Measurements from ENCODE around the gene KRTAP10-6.
A peak's percentile ranks its signal among the peaks of the same experiment; 100 is the strongest.
"Not testable (repeated sequence)": the region's sequence is repeated elsewhere in the genome, so short reads cannot be mapped to it uniquely, and the experiment has no call there.

The KRTAP10-6 gene

GRCh38 chr21:44558329-44558675 lies 34.0 kb downstream of the KRTAP10-6 start:
- H3K4me1 ChIP-seq (ENCODE audit: insufficient read depth, low read length); H3K27ac ChIP-seq (ENCODE audit: low read depth, low read length); H3K9me3 ChIP-seq (ENCODE audit: low read length); H3K36me3 ChIP-seq (ENCODE audit: insufficient read depth, low read length); H3K4me3 ChIP-seq (ENCODE audit: low read depth in 1 of 2, low read length in 2 of 2); H3K9ac ChIP-seq (ENCODE audit: low read length); H3K27me3 ChIP-seq (ENCODE audit: control insufficient read depth in 1 of 2, insufficient read depth in 2 of 2, low read length in 2 of 2): not testable (repeated sequence)

DNA sequence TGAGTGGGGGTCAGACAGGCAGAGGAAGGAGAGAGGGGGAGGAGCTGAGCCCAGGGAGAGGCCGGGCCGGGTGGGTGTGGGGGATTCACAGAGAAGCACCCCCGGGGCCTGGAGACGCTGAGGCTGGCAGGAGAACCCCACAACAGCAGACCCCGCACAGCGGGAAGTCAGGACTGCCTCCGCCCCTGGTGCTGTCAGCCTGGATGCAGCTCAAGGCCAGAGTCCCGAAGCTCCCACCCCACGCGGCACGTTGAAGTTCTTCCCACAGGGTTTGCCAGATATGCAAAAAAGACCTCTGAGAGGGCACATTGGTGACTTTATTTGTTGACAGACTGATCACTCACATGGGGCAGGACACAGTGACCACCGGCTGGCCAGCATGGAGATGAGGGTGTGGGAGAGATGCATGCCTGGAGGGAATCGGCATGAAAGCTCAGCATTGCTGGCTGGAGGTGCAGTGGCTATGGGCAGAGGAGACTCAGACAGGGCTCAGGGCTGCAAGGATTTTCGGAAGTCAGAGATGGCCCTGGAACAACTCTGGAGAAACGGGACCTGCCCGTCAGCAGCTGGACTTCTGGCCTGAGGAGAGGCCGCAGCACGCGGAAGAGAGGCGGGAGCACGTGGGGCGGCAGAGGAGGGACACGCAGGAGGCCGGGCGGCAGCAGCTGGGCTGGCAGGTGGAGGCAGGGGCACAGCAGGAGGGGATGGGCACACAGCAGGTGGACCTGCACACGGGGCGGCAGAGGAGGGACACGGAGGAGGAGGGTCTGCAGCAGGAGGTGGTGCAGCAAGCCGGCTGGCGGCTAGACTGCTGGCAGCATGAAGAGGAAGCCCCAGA lies 34.6 kb downstream of the KRTAP10-6 start:
- Histone ChIP-seq H3K4me1 (ENCODE audit: insufficient read depth, low read length) (no peaks in the 10 kb centered on the region), H3K27ac (ENCODE audit: low read depth, low read length) (no peak overlapping the region), H3K36me3 (ENCODE audit: insufficient read depth, low read length) (no peaks in the 10 kb centered on the region), H3K4me3 (ENCODE audit: low read depth in 1 of 2, low read length in 2 of 2) (no peak overlapping the region), H3K9me3 (ENCODE audit: low read length) (no peaks in the 10 kb centered on the region), H3K9ac (ENCODE audit: low read length) (no peak overlapping the region), H3K27me3 (ENCODE audit: control insufficient read depth in 1 of 2, insufficient read depth in 2 of 2, low read length in 2 of 2) (peaks cover 0 to 5% of the 10 kb centered on the region in 2 donors)

GRCh38 chr21:44556879-44557278 lies 35.4 kb downstream of the KRTAP10-6 start:
- H3K27me3 ChIP-seq (ENCODE audit: control insufficient read depth in 1 of 2, insufficient read depth in 2 of 2, low read length in 2 of 2): peaks cover 0 to 5% of the 10 kb centered on the region in 2 donors
- no peaks in the 10 kb centered on the region for H3K36me3 ChIP-seq (ENCODE audit: insufficient read depth, low read length)
- H3K4me3 ChIP-seq (ENCODE audit: low read depth in 1 of 2, low read length in 2 of 2): no peak overlapping the region
- H3K9me3 ChIP-seq (ENCODE audit: low read length): no peaks in the 10 kb centered on the region
- no peaks in the 10 kb centered on the region for H3K4me1 ChIP-seq (ENCODE audit: insufficient read depth, low read length)
- H3K27ac ChIP-seq (ENCODE audit: low read depth, low read length): no peak overlapping the region
- no peak overlapping the region for H3K9ac ChIP-seq (ENCODE audit: low read length)

GRCh38 chr21:44555200-44555875 lies 37.0 kb downstream of the KRTAP10-6 start:
- peaks cover 0 to 5% of the 10 kb centered on the region in 2 donors for H3K27me3 ChIP-seq (ENCODE audit: control insufficient read depth in 1 of 2, insufficient read depth in 2 of 2, low read length in 2 of 2)
- no peaks in the 10 kb centered on the region for H3K9me3 ChIP-seq (ENCODE audit: low read length)
- no peak overlapping the region for H3K4me3 ChIP-seq (ENCODE audit: low read depth in 1 of 2, low read length in 2 of 2)

GRCh38 chr21:44552681-44553080 lies 39.6 kb downstream of the KRTAP10-6 start:
- H3K4me1 ChIP-seq (ENCODE audit: insufficient read depth, low read length): no peaks in the 10 kb centered on the region
- no peaks in the 10 kb centered on the region for H3K36me3 ChIP-seq (ENCODE audit: insufficient read depth, low read length)
- peaks cover 0 to 5% of the 10 kb centered on the region in 2 donors for H3K27me3 ChIP-seq (ENCODE audit: control insufficient read depth in 1 of 2, insufficient read depth in 2 of 2, low read length in 2 of 2)
- H3K9me3 ChIP-seq (ENCODE audit: low read length): no peaks in the 10 kb centered on the region
- H3K9ac ChIP-seq (ENCODE audit: low read length): no peak overlapping the region
- no peak overlapping the region for H3K27ac ChIP-seq (ENCODE audit: low read depth, low read length)
- no peak overlapping the region for H3K4me3 ChIP-seq (ENCODE audit: low read depth in 1 of 2, low read length in 2 of 2)

More at GRCh38 chr21:44555200-44555875, 37.0 kb downstream of the KRTAP10-6 start:
- Histone ChIP-seq H3K4me1 (ENCODE audit: insufficient read depth, low read length) (no peaks in the 10 kb centered on the region), H3K27ac (ENCODE audit: low read depth, low read length) (no peak overlapping the region), H3K36me3 (ENCODE audit: insufficient read depth, low read length) (no peaks in the 10 kb centered on the region), H3K9ac (ENCODE audit: low read length) (no peak overlapping the region)

DNA sequence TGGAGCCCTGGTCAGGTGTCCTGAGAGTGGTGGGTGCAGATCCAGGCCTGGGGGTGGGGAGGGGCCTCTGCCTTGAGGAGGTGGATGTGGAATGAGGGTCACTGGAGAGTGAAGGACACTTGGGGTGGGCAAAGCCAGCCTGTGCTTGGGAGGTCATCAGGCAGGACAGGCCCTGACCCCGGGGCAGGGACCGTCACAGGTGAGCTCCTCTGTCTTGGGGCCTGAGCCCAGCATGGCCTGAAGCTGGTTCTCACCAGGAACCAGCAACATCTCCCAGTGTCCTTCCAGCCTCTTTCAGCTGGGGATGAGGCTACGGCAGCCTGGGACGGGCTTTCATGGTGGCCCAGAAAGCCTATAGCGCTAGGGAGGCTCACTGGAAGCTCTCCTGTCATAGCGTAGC lies 40.2 kb downstream of the KRTAP10-6 start:
- Histone ChIP-seq H3K4me3 (ENCODE audit: low read depth in 1 of 2, low read length in 2 of 2) (no peak overlapping the region), H3K27ac (ENCODE audit: low read depth, low read length) (no peak overlapping the region), H3K9ac (ENCODE audit: low read length) (no peak overlapping the region), H3K36me3 (ENCODE audit: insufficient read depth, low read length) (no peaks in the 10 kb centered on the region), H3K27me3 (ENCODE audit: control insufficient read depth in 1 of 2, insufficient read depth in 2 of 2, low read length in 2 of 2) (peaks cover 0 to 3% of the 10 kb centered on the region in 2 donors), H3K4me1 (ENCODE audit: insufficient read depth, low read length) (no peaks in the 10 kb centered on the region), H3K9me3 (ENCODE audit: low read length) (no peaks in the 10 kb centered on the region)

DNA sequence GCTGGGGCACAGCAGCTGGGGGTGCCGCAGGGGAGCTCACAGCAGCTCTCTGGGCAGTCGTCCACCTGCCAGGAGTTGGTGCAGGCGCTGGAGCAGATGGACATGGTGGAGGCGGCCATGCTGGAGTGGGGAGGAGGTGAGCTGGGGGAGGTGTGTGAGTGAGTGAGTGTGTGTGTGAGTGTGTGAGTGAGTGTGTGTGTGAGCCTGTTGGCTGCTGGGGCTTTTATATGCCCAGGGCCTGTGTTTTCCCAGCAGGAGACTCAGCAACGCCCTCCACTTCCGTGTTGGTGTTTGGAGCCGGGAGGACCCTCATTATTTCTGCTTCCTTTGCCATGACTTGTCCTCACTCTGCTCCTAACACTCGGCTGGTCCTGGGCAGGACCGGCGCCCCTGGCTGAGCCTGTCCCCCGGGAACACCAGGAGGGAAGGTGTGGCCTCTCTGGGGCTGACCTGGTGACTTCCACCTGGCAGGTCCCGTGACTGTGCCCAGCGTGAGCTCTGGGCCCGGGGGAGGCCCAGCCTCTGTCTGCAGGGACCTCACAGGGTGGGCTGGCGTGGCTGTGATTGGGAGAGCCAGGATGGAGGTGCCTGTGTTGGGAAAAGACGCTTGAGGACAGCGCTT lies 40.9 kb downstream of the KRTAP10-6 start, which contains the start of gene KRTAP10-2:
Gene KRTAP10-2 (minus strand): TSS at position 166 of the 622 bp plus-strand sequence. CDS start 47 bp downstream, at position 119.
- Histone ChIP-seq H3K4me1 (ENCODE audit: insufficient read depth, low read length) (no peaks in the 10 kb centered on the region), H3K4me3 (ENCODE audit: low read depth in 1 of 2, low read length in 2 of 2) (no peak within 1 kb of the TSS), H3K9ac (ENCODE audit: low read length) (no peak within 1 kb of the TSS), H3K27me3 (ENCODE audit: control insufficient read depth in 1 of 2, insufficient read depth in 2 of 2, low read length in 2 of 2) (no peaks in the 10 kb centered on the region), H3K36me3 (ENCODE audit: insufficient read depth, low read length) (no peaks in the 10 kb centered on the region), H3K27ac (ENCODE audit: low read depth, low read length) (no peak within 1 kb of the TSS), H3K9me3 (ENCODE audit: low read length) (no peaks in the 10 kb centered on the region)

- Histone ChIP-seq H3K27ac (ENCODE audit: low read depth, low read length) (no peak overlapping the region), H3K36me3 (ENCODE audit: insufficient read depth, low read length) (no peaks in the 10 kb centered on the region), H3K27me3 (ENCODE audit: control insufficient read depth in 1 of 2, insufficient read depth in 2 of 2, low read length in 2 of 2) (no peaks in the 10 kb centered on the region), H3K4me3 (ENCODE audit: low read depth in 1 of 2, low read length in 2 of 2) (no peak overlapping the region), H3K4me1 (ENCODE audit: insufficient read depth, low read length) (no peaks in the 10 kb centered on the region), H3K9ac (ENCODE audit: low read length) (no peak overlapping the region), H3K9me3 (ENCODE audit: low read length) (no peaks in the 10 kb centered on the region)
Observed at GRCh38 chr21:44550807-44551206, 41.5 kb downstream of the KRTAP10-6 start.

- not testable (repeated sequence) for H3K9me3 ChIP-seq (ENCODE audit: low read length); H3K36me3 ChIP-seq (ENCODE audit: insufficient read depth, low read length); H3K27me3 ChIP-seq (ENCODE audit: control insufficient read depth in 1 of 2, insufficient read depth in 2 of 2, low read length in 2 of 2); H3K4me3 ChIP-seq (ENCODE audit: low read depth in 1 of 2, low read length in 2 of 2); H3K4me1 ChIP-seq (ENCODE audit: insufficient read depth, low read length); H3K9ac ChIP-seq (ENCODE audit: low read length); H3K27ac ChIP-seq (ENCODE audit: low read depth, low read length)
Observed at GRCh38 chr21:44550285-44550684, 42.0 kb downstream of the KRTAP10-6 start.

DNA sequence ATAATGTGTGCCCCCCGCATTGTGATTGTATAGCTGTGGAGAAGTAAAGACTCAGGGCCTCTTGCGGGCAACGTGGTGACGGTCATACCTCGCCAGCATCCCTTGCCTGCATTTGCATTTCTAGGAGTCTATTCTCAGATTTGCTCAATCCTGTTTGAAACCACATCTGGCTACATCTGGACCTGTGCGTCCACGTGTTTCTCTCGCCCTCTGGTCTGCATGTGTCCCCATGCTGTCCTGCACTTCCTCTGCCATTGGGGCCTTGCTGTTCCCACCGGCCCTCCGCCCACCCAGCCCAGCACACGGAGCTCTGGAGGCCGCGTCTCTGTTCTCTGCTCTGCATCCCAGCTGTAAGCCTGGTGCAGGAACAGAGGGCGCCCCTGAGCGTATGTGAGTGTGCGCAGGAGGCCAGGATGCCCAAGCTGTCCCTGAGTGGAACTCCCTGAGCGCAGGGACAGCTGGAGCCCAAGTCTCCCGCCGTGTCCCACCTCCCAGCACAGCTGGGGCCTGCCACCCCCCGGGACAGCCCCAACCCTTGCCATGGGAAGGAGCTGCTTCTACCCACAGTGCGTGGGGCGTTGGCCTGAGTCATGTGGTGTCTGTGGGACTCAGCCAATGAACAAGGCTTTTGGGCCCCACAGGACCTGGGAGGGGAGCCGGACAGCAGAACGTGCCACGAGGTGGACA lies 42.6 kb downstream of the KRTAP10-6 start:
- no peaks in the 10 kb centered on the region for H3K9me3 ChIP-seq (ENCODE audit: low read length)
- H3K4me3 ChIP-seq (ENCODE audit: low read depth in 1 of 2, low read length in 2 of 2): no peak overlapping the region
- no peaks in the 10 kb centered on the region for H3K4me1 ChIP-seq (ENCODE audit: insufficient read depth, low read length)
- H3K36me3 ChIP-seq (ENCODE audit: insufficient read depth, low read length): no peaks in the 10 kb centered on the region
- no peak overlapping the region for H3K27ac ChIP-seq (ENCODE audit: low read depth, low read length)
- no peaks in the 10 kb centered on the region for H3K27me3 ChIP-seq (ENCODE audit: control insufficient read depth in 1 of 2, insufficient read depth in 2 of 2, low read length in 2 of 2)
- no peak overlapping the region for H3K9ac ChIP-seq (ENCODE audit: low read length)

GRCh38 chr21:44548922-44549321 lies 43.4 kb downstream of the KRTAP10-6 start:
- Histone ChIP-seq H3K36me3 (ENCODE audit: insufficient read depth, low read length) (no peaks in the 10 kb centered on the region), H3K27me3 (ENCODE audit: control insufficient read depth in 1 of 2, insufficient read depth in 2 of 2, low read length in 2 of 2) (no peaks in the 10 kb centered on the region), H3K9ac (ENCODE audit: low read length) (no peak overlapping the region), H3K4me3 (ENCODE audit: low read depth in 1 of 2, low read length in 2 of 2) (peak overlapping the region in 1 of 2 donors; percentile 22), H3K4me1 (ENCODE audit: insufficient read depth, low read length) (no peaks in the 10 kb centered on the region), H3K27ac (ENCODE audit: low read depth, low read length) (no peak overlapping the region), H3K9me3 (ENCODE audit: low read length) (no peaks in the 10 kb centered on the region)

All from muscle layer of colon (tissue), 2 donors.